ENCODE measurements around the gene ZNF511. TPM values are rescaled to one million over a fixed set of nuclear protein-coding genes. Genes with fewer than 3 reads are reported as not detected.

Gene ZNF511
- polyA plus RNA-seq, 1 donor from 2014 or later, result 17.6 TPM

DNA sequence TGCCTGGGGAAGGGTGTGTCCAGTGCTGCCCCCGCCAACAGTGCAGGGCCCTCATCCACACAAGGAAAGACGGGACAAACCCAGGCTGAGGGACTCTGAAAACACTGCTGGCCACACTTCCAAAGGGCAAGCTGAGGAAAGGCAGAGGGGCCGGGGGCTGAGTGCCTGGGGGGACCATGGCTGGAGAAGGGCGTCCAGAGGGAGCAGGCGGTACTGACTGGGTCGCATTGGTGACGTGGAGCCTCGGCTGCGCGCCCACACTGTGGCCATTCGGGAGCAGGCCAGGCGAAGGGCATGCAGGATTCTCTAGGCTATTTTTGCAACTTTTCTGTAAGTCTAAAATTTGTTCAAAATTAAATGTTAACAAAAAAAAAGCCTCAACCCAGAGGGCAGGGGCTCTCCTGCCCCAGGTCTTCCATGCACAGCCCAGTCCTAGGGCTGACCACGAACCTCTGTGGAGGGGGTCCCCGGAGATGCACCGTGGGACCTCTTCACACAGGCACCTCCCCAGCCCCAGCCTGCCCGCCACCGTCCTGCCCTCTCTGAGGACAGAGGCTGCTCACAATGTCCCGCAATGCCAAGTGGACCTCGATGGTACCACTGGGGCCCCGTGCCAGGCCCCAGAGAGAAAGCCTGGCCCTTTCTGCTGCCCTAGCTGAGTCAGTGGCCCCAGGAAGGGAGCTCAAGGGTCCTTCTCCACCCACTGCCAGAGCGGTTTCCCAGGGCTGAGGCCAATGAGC is 42.5 kb upstream of the ZNF511 start:
- no peak overlapping the region for H2AFZ ChIP-seq (ENCODE audit: low read depth, low read length)
- no peaks in the 10 kb centered on the region for H3K36me3 ChIP-seq (ENCODE audit: insufficient read depth, low read length)
- no peaks in the 10 kb centered on the region for H3K79me2 ChIP-seq (replicated peaks; ENCODE audit: insufficient read depth, low read length)
- no peaks in the 10 kb centered on the region for H3K9me2 ChIP-seq (ENCODE audit: insufficient read depth, low read length)
- H4K20me1 ChIP-seq (ENCODE audit: insufficient read depth), result no peaks in the 10 kb centered on the region
- no peak overlapping the region for H3K4me3 ChIP-seq (ENCODE audit: low read length)
- H3K4me2 ChIP-seq (ENCODE audit: low read length), result no peak overlapping the region
- H3K27ac ChIP-seq (ENCODE audit: low read length), result no peak overlapping the region
- no peaks in the 10 kb centered on the region for H3K27me3 ChIP-seq (ENCODE audit: insufficient read depth, low read depth, low read length)
- H3K9ac ChIP-seq (ENCODE audit: low read length), result no peak overlapping the region
- no peaks in the 10 kb centered on the region for H3K9me3 ChIP-seq (ENCODE audit: low read length)
- TF ChIP-seq SMC3 (conservative IDR thresholded peaks at IDR 0.05; ENCODE audit: poor library complexity), result no peak
- TF ChIP-seq MXI1 (conservative IDR thresholded peaks at IDR 0.05; ENCODE audit: poor library complexity, severe bottlenecking), result no peak
- no peak for TF ChIP-seq TAF1 (IDR thresholded peaks at IDR 0.05; ENCODE audit: low read depth)
- TF ChIP-seq POLR2AphosphoS5 (IDR thresholded peaks at IDR 0.05), result no peak
- H3F3A ChIP-seq (ENCODE audit: insufficient read depth, low read length, poor library complexity, severe bottlenecking), result no peaks in the 10 kb centered on the region

DNA sequence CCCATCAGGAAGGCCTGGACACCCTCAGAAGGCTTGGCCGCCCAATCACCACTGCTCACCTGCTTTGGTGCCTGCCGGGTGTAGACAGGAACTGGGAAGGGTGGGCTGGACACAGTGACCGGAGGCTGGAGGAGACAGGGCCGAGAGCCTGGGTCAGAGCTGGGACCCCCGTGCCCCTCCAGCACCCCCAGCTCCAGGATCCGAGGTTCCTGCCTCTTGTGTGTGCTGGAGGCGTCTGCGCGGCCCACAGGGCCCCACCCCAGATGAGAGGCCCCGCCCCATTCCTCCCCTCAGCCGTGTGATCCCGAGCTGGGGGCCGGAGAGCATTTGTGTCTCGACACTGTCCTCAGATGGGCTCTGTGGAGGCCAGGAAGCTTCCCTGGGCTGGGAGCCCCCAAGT is 41.4 kb upstream of the ZNF511 start:
- H3K27ac ChIP-seq (ENCODE audit: low read length), result no peak overlapping the region
- no peak overlapping the region for H3K4me2 ChIP-seq (ENCODE audit: low read length)
- no peaks in the 10 kb centered on the region for H3F3A ChIP-seq (ENCODE audit: insufficient read depth, low read length, poor library complexity, severe bottlenecking)
- TF ChIP-seq, protein P1, sequence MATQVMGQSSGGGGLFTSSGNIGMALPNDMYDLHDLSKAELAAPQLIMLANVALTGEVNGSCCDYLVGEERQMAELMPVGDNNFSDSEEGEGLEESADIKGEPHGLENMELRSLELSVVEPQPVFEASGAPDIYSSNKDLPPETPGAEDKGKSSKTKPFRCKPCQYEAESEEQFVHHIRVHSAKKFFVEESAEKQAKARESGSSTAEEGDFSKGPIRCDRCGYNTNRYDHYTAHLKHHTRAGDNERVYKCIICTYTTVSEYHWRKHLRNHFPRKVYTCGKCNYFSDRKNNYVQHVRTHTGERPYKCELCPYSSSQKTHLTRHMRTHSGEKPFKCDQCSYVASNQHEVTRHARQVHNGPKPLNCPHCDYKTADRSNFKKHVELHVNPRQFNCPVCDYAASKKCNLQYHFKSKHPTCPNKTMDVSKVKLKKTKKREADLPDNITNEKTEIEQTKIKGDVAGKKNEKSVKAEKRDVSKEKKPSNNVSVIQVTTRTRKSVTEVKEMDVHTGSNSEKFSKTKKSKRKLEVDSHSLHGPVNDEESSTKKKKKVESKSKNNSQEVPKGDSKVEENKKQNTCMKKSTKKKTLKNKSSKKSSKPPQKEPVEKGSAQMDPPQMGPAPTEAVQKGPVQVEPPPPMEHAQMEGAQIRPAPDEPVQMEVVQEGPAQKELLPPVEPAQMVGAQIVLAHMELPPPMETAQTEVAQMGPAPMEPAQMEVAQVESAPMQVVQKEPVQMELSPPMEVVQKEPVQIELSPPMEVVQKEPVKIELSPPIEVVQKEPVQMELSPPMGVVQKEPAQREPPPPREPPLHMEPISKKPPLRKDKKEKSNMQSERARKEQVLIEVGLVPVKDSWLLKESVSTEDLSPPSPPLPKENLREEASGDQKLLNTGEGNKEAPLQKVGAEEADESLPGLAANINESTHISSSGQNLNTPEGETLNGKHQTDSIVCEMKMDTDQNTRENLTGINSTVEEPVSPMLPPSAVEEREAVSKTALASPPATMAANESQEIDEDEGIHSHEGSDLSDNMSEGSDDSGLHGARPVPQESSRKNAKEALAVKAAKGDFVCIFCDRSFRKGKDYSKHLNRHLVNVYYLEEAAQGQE (IDR thresholded peaks at IDR 0.05; ENCODE audit: borderline replicate concordance), result no peak
- no peak for TF ChIP-seq CTCF (IDR thresholded peaks at IDR 0.05; ENCODE audit: poor library complexity, severe bottlenecking)
- TF ChIP-seq TAF1 (IDR thresholded peaks at IDR 0.05; ENCODE audit: low read depth), result no peak
- no peak overlapping the region for H3K4me3 ChIP-seq (ENCODE audit: low read length)
- no peak overlapping the region for H3K9ac ChIP-seq (ENCODE audit: low read length)
- no peak overlapping the region for H2AFZ ChIP-seq (ENCODE audit: low read depth, low read length)
- no peaks in the 10 kb centered on the region for H3K9me3 ChIP-seq (ENCODE audit: low read length)
- H3K36me3 ChIP-seq (ENCODE audit: insufficient read depth, low read length), result no peaks in the 10 kb centered on the region
- H3K79me2 ChIP-seq (replicated peaks; ENCODE audit: insufficient read depth, low read length), result no peaks in the 10 kb centered on the region
- no peaks in the 10 kb centered on the region for H4K20me1 ChIP-seq (ENCODE audit: insufficient read depth)
- no peaks in the 10 kb centered on the region for H3K27me3 ChIP-seq (ENCODE audit: insufficient read depth, low read depth, low read length)
- no peaks in the 10 kb centered on the region for H3K9me2 ChIP-seq (ENCODE audit: insufficient read depth, low read length)

- Histone ChIP-seq H3K9me3 (ENCODE audit: low read length) (no peaks in the 10 kb centered on the region), H2AFZ (ENCODE audit: low read depth, low read length) (no peak overlapping the region), H3F3A (ENCODE audit: insufficient read depth, low read length, poor library complexity, severe bottlenecking) (no peaks in the 10 kb centered on the region), H4K20me1 (ENCODE audit: insufficient read depth) (no peaks in the 10 kb centered on the region), H3K27ac (ENCODE audit: low read length) (no peak overlapping the region), H3K4me2 (ENCODE audit: low read length) (no peak overlapping the region), H3K79me2 (replicated peaks; ENCODE audit: insufficient read depth, low read length) (no peaks in the 10 kb centered on the region), H3K36me3 (ENCODE audit: insufficient read depth, low read length) (no peaks in the 10 kb centered on the region), H3K27me3 (ENCODE audit: insufficient read depth, low read depth, low read length) (no peaks in the 10 kb centered on the region), H3K9me2 (ENCODE audit: insufficient read depth, low read length) (no peaks in the 10 kb centered on the region), H3K9ac (ENCODE audit: low read length) (no peak overlapping the region), H3K4me3 (ENCODE audit: low read length) (no peak overlapping the region)
- TF ChIP-seq POLR2AphosphoS5 (IDR thresholded peaks at IDR 0.05) (no peak), RAD21 (conservative IDR thresholded peaks at IDR 0.05) (no peak), CTCF (IDR thresholded peaks at IDR 0.05; ENCODE audit: poor library complexity, severe bottlenecking) (no peak), EP300 (conservative IDR thresholded peaks at IDR 0.05; ENCODE audit: poor library complexity, severe bottlenecking) (no peak), SMC3 (conservative IDR thresholded peaks at IDR 0.05; ENCODE audit: poor library complexity) (no peak), TAF1 (IDR thresholded peaks at IDR 0.05; ENCODE audit: low read depth) (no peak), MXI1 (conservative IDR thresholded peaks at IDR 0.05; ENCODE audit: poor library complexity, severe bottlenecking) (no peak), EZH2 (IDR thresholded peaks at IDR 0.05; ENCODE audit: borderline replicate concordance, insufficient read depth, low read length, poor library complexity, severe bottlenecking) (no peak)
- TF ChIP-seq, protein P1 (IDR thresholded peaks at IDR 0.05; ENCODE audit: borderline replicate concordance), result no peak
These were observed 40.9 kb upstream of the ZNF511 start for GRCh38 chr10:133267829-133268228.

Data from neural cell (in vitro differentiated cells).